IPS-18a (cell line): ENCODE measurements around the gene ATP9A.

Experiments used
- H3K27ac ChIP-seq: one replicate; pipeline ENCODE4 v1.5.1; 2013; ENCODE audit warnings: low read length
- H3K27me3 ChIP-seq: one replicate; pipeline ENCODE4 v1.6.1; 2013; ENCODE audit warnings: mild to moderate bottlenecking, low read length; ENCODE audit not compliant: control insufficient read depth, insufficient read depth
- H3K36me3 ChIP-seq: one replicate; pipeline ENCODE4 v1.6.1; 2013; ENCODE audit warnings: low read depth, low read length; ENCODE audit not compliant: control insufficient read depth
- H3K4me1 ChIP-seq: one replicate; pipeline ENCODE4 v1.6.1; 2013; ENCODE audit warnings: low read depth, low read length; ENCODE audit not compliant: control insufficient read depth
- H3K4me3 ChIP-seq: one replicate; pipeline ENCODE4 v1.5.1; 2013; ENCODE audit warnings: low read length
- H3K9ac ChIP-seq: one replicate; pipeline ENCODE4 v1.6.1; 2013; ENCODE audit warnings: mild to moderate bottlenecking, low read length, moderate library complexity
- H3K9me3 ChIP-seq: one replicate; pipeline ENCODE4 v1.6.1; 2013; ENCODE audit warnings: low read depth, low read length; ENCODE audit not compliant: control insufficient read depth

The ATP9A gene

DNA sequence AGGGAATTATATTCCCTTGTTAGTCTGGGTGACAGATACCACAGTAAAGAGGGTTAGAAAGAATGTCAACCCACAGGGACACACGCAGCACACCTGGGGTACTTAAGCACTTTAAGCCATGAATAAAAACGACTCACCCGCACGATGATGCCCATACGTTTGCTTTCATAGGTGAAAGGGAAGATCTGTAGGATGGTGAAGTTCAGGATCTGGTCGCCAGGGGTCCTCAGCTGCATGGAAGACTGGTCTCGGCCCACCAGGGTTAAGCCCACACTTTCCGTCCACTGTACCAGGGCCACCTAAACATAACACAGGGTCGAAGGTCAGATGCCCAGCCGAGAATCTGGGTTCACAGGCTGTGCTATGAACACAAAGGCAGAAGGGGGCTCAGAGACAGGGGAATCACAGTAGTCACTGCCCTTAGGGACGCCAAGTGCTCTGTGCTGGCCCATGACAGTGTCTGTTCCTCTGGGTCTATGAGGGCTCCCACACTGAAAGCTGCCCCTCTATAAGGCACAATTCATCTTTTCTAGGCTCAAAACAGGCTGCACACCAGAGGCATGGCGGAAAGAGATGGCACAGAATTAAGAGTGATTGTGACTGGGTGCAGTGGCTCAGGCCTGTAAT, 128.9 kb downstream of the ATP9A start:
- H3K4me1 ChIP-seq, result no peaks in the 10 kb centered on the region
- H3K27ac ChIP-seq, result no peak overlapping the region
- H3K27me3 ChIP-seq, result no peaks in the 10 kb centered on the region
- H3K9ac ChIP-seq, result no peak overlapping the region
- no peaks in the 10 kb centered on the region for H3K9me3 ChIP-seq
- no peak overlapping the region for H3K4me3 ChIP-seq
- H3K36me3 ChIP-seq, result no peaks in the 10 kb centered on the region

- H3K4me1 ChIP-seq, result no peaks in the 10 kb centered on the region
- no peak overlapping the region for H3K4me3 ChIP-seq
- no peaks in the 10 kb centered on the region for H3K27me3 ChIP-seq
- no peak overlapping the region for H3K27ac ChIP-seq
- H3K36me3 ChIP-seq, result no peaks in the 10 kb centered on the region
- no peak overlapping the region for H3K9ac ChIP-seq
- no peaks in the 10 kb centered on the region for H3K9me3 ChIP-seq
These were observed 130.9 kb downstream of the ATP9A start for GRCh38 chr20:51637241-51637640.

DNA sequence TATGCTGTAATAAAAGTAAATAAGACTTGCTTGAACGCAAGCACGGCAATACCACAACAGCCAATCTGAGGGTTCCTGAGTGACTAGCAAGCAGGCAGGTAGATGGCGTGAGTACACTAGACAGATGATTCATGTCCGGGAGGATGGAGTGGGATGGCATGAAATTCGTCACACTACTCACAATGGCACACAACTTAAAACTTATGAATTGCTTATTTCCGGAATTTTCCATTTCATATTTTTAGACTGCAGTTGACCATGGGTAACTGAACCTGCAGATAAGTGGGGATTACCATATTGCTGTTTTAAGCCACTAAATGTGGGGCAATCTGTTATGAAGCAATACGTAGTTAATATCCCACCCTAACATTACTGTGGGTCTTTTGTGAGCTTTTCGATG, 132.1 kb downstream of the ATP9A start:
- no peaks in the 10 kb centered on the region for H3K27me3 ChIP-seq
- H3K4me1 ChIP-seq, result no peaks in the 10 kb centered on the region
- no peak overlapping the region for H3K4me3 ChIP-seq
- no peaks in the 10 kb centered on the region for H3K9me3 ChIP-seq
- no peak overlapping the region for H3K9ac ChIP-seq
- no peaks in the 10 kb centered on the region for H3K36me3 ChIP-seq
- no peak overlapping the region for H3K27ac ChIP-seq

DNA sequence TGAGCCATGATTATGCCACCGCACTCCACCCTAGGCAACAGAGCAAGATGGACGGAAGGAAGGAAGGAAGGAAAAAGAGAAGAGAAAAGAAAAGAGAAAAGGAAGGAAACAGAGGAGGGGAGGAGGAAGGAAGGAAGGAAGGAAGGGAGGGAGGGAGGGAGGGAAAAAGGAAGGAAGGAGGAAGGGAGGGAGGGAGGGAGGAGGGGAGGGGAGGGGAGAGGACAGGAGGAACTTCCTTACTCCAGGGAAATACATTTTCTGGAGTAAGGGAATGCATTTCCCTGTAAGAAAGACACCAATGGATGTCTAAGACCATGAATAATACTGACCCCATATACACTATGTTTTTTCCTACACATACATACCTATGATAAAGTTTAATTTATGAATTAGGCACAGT, 132.5 kb downstream of the ATP9A start:
- no peaks in the 10 kb centered on the region for H3K36me3 ChIP-seq
- H3K27me3 ChIP-seq, result no peaks in the 10 kb centered on the region
- no peak overlapping the region for H3K27ac ChIP-seq
- H3K4me3 ChIP-seq, result no peak overlapping the region
- H3K9ac ChIP-seq, result no peak overlapping the region
- H3K9me3 ChIP-seq, result no peaks in the 10 kb centered on the region
- H3K4me1 ChIP-seq, result no peaks in the 10 kb centered on the region

DNA sequence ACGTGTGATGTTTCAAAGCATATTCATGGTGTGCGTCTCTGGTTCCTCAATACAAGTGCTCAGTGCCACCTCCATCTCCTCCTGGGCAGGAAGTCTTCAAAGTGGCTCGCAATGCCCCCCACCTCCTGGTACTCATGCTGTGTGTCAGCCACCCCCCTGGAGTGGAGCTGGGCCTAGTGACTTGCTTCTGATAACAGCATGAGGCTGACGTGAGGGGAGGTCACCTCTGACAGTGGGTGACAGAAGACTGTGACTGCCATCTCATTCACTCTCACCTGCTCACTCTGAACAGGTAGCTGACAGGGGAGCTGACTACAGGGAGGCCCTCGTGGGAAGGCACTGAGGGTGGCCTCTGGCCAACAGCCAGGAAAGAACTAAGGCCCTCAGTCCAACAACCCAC, 133.3 kb downstream of the ATP9A start:
- no peak overlapping the region for H3K9ac ChIP-seq
- no peaks in the 10 kb centered on the region for H3K4me1 ChIP-seq
- no peaks in the 10 kb centered on the region for H3K27me3 ChIP-seq

GRCh38 chr20:51634257-51634656, 133.9 kb downstream of the ATP9A start:
- H3K27ac ChIP-seq, result no peak overlapping the region
- H3K4me3 ChIP-seq, result no peak overlapping the region
- H3K36me3 ChIP-seq, result no peaks in the 10 kb centered on the region
- no peaks in the 10 kb centered on the region for H3K27me3 ChIP-seq
- H3K9me3 ChIP-seq, result no peaks in the 10 kb centered on the region
- no peaks in the 10 kb centered on the region for H3K4me1 ChIP-seq
- no peak overlapping the region for H3K9ac ChIP-seq

More for the DNA sequence above, 133.3 kb downstream of the ATP9A start:
- Histone ChIP-seq H3K27ac (no peak overlapping the region), H3K4me3 (no peak overlapping the region), H3K9me3 (no peaks in the 10 kb centered on the region), H3K36me3 (no peaks in the 10 kb centered on the region)

GRCh38 chr20:51633430-51633829, 134.8 kb downstream of the ATP9A start:
- Histone ChIP-seq H3K27me3 (no peaks in the 10 kb centered on the region), H3K9me3 (no peaks in the 10 kb centered on the region), H3K36me3 (no peaks in the 10 kb centered on the region), H3K4me1 (no peaks in the 10 kb centered on the region), H3K27ac (no peak overlapping the region), H3K4me3 (no peak overlapping the region), H3K9ac (no peak overlapping the region)

- Histone ChIP-seq H3K9me3 (no peaks in the 10 kb centered on the region), H3K36me3 (no peaks in the 10 kb centered on the region), H3K9ac (no peak overlapping the region), H3K4me1 (no peaks in the 10 kb centered on the region), H3K27me3 (no peaks in the 10 kb centered on the region), H3K27ac (no peak overlapping the region), H3K4me3 (no peak overlapping the region)
These were observed 136.2 kb downstream of the ATP9A start for GRCh38 chr20:51631953-51632352.

GRCh38 chr20:51631011-51631950, 136.9 kb downstream of the ATP9A start:
- H3K9me3 ChIP-seq, result no peaks in the 10 kb centered on the region
- H3K27ac ChIP-seq, result no peak overlapping the region
- no peaks in the 10 kb centered on the region for H3K27me3 ChIP-seq
- no peak overlapping the region for H3K9ac ChIP-seq
- no peaks in the 10 kb centered on the region for H3K36me3 ChIP-seq
- no peaks in the 10 kb centered on the region for H3K4me1 ChIP-seq
- no peak overlapping the region for H3K4me3 ChIP-seq

DNA sequence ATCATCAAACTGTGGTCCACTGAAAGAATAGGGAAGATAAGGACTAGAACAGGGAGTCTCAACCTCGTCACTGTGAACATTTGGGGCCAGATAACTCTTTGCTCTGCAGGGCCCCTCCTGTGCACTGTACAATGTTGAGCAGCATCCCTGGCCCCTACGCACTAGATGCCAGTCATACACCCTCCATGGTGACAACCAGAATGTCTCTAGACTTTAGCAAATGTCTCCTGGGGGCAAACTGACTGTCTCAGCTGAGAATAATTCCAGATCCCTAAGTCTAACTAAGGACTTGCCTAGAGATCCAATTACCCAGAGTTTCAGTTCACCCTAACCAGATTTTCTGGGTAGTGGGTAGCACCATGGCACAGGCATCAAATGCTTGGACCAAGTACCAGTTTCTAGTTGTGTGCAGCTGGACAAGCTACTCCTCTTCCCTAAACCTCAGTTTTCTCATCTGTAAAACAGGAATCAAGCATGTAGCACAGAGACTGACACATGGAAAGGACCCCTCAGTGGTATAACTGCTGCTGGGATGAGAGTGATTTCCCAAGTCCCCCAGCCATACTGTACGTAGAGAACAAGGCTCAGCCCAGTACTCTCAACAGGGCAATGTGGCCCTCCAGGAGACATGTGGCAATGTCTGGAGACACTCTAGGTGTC, 138.7 kb downstream of the ATP9A start:
- no peak overlapping the region for H3K9ac ChIP-seq
- H3K27ac ChIP-seq, result no peak overlapping the region
- no peaks in the 10 kb centered on the region for H3K27me3 ChIP-seq
- no peaks in the 10 kb centered on the region for H3K36me3 ChIP-seq
- H3K9me3 ChIP-seq, result no peaks in the 10 kb centered on the region
- no peak overlapping the region for H3K4me3 ChIP-seq
- no peaks in the 10 kb centered on the region for H3K4me1 ChIP-seq

GRCh38 chr20:51628533-51629398, 139.4 kb downstream of the ATP9A start:
- no peak overlapping the region for H3K9ac ChIP-seq
- H3K4me1 ChIP-seq, result no peaks in the 10 kb centered on the region
- no peak overlapping the region for H3K4me3 ChIP-seq
- no peak overlapping the region for H3K27ac ChIP-seq
- no peaks in the 10 kb centered on the region for H3K9me3 ChIP-seq
- H3K27me3 ChIP-seq, result no peaks in the 10 kb centered on the region
- H3K36me3 ChIP-seq, result no peaks in the 10 kb centered on the region
